Activated T-helper 1 cell treated with anti-CD3 and anti-CD28 coated beads, Interleukin-12 subunit alpha, Interleukin-12 subunit beta, Interleukin-2, Interleukin-4 antibody, amounts not matched to agents 30 ng/mL and 10 ng/mL and 1 ng/mL, durations not matched to agents 14 hours and 24 hours and 36 hours (primary cell): ENCODE results near the gene SLC5A10. TPM values are rescaled to one million over a fixed set of nuclear protein-coding genes. Genes with fewer than 3 reads are reported as not detected.
A peak's percentile ranks its signal among the peaks of the same experiment; 100 is the strongest.

Experiments used
- DNase-seq: peaks from one replicate; pipeline ENCODE4 v3.0.0; 2021; ENCODE audit warnings: low spot score
- H3K27ac Mint-ChIP-seq: one replicate; pipeline ENCODE4 v1.8.0; 2021; ENCODE audit warnings: mild to moderate bottlenecking, mixed read lengths
- H3K27me3 Mint-ChIP-seq: one replicate; pipeline ENCODE4 v1.8.0; 2022; ENCODE audit warnings: mild to moderate bottlenecking, moderate library complexity, mixed read lengths; ENCODE audit not compliant: insufficient read depth
- H3K36me3 Mint-ChIP-seq: one replicate; pipeline ENCODE4 v1.8.0; 2021; ENCODE audit warnings: low read depth, mixed read lengths
- H3K4me1 Mint-ChIP-seq: one replicate; pipeline ENCODE4 v1.8.0; 2021; ENCODE audit warnings: low read depth, mixed read lengths
- H3K4me3 Mint-ChIP-seq: one replicate; pipeline ENCODE4 v1.8.0; 2021; ENCODE audit warnings: mild to moderate bottlenecking, moderate library complexity, mixed read lengths
- H3K9me3 Mint-ChIP-seq: one replicate; pipeline ENCODE4 v1.8.0; 2021; ENCODE audit warnings: mixed read lengths
- intact Hi-C: fragments of 100-400 bp; cut with micrococcal nuclease; formaldehyde crosslinking; loops from one replicate; pipeline ENCODE4 v1.15.1; 2024
- total RNA-seq: library from RNA; stranded (reverse); gene quantifications from 2 replicates; pipeline ENCODE4 v1.2.3, GENCODE V29; 2022

SLC5A10 gene
- total RNA-seq, 1 donor from 2014 or later: not detected

GRCh38 chr17:18997650-18998196 lies 45.8 kb downstream of the SLC5A10 start:
- Mint-ChIP-seq H3K36me3 (peaks cover 20% of the 10 kb centered on the region), H3K4me1 (peaks cover 21% of the 10 kb centered on the region), H3K27ac (peak overlapping the region; percentile 34), H3K27me3 (no peaks in the 10 kb centered on the region), H3K4me3 (no peak overlapping the region), H3K9me3 (peaks cover 14% of the 10 kb centered on the region)
- intact Hi-C loops: no loop called here
- no peak for DNase-seq

- Mint-ChIP-seq H3K27me3 (no peaks in the 10 kb centered on the region), H3K4me1 (peaks cover 18% of the 10 kb centered on the region), H3K27ac (no peak overlapping the region), H3K4me3 (no peak overlapping the region), H3K36me3 (peaks cover 17% of the 10 kb centered on the region), H3K9me3 (peaks cover 14% of the 10 kb centered on the region)
- no peak for DNase-seq
- intact Hi-C loops: no loop called here
Observed at GRCh38 chr17:18999394-18999793, 47.4 kb downstream of the SLC5A10 start.

GRCh38 chr17:18999911-19000310 lies 47.9 kb downstream of the SLC5A10 start:
- peaks cover 18% of the 10 kb centered on the region for H3K4me1 Mint-ChIP-seq
- H3K9me3 Mint-ChIP-seq: peaks cover 13% of the 10 kb centered on the region
- H3K4me3 Mint-ChIP-seq: no peak overlapping the region
- H3K36me3 Mint-ChIP-seq: peaks cover 16% of the 10 kb centered on the region
- H3K27ac Mint-ChIP-seq: no peak overlapping the region
- no peak for DNase-seq
- intact Hi-C loops: loop anchor here (5.0 kb wide), 1 partner anchor 38 kb away; no protein-coding TSS in a partner anchor
- H3K27me3 Mint-ChIP-seq: no peaks in the 10 kb centered on the region

- Mint-ChIP-seq H3K27me3 (no peaks in the 10 kb centered on the region), H3K27ac (no peak overlapping the region), H3K4me1 (peaks cover 18% of the 10 kb centered on the region), H3K4me3 (no peak overlapping the region), H3K9me3 (peaks cover 6% of the 10 kb centered on the region), H3K36me3 (peaks cover 11% of the 10 kb centered on the region)
- DNase-seq: no peak
- intact Hi-C loops: loop anchor here (5.0 kb wide), 1 partner anchor 38 kb away; no protein-coding TSS in a partner anchor
Observed at GRCh38 chr17:19000531-19001325, 48.8 kb downstream of the SLC5A10 start.

- DNase-seq: no peak
- Mint-ChIP-seq H3K4me1 (peaks cover 18% of the 10 kb centered on the region), H3K27me3 (peaks cover 2% of the 10 kb centered on the region), H3K36me3 (peaks cover 6% of the 10 kb centered on the region), H3K4me3 (peak overlapping the region; percentile 17), H3K9me3 (no peaks in the 10 kb centered on the region), H3K27ac (peak overlapping the region; percentile 4)
- intact Hi-C loops: loop anchor here (5.0 kb wide), 1 partner anchor 40 kb away; no protein-coding TSS in a partner anchor
Observed at GRCh38 chr17:19001907-19002590, 50.1 kb downstream of the SLC5A10 start.

- no peak for DNase-seq
- peak overlapping the region; percentile 91 for H3K4me3 Mint-ChIP-seq
- H3K27ac Mint-ChIP-seq: peak overlapping the region; percentile 29
- H3K9me3 Mint-ChIP-seq: no peaks in the 10 kb centered on the region
- peaks cover 6% of the 10 kb centered on the region for H3K36me3 Mint-ChIP-seq
- peaks cover 22% of the 10 kb centered on the region for H3K4me1 Mint-ChIP-seq
- H3K27me3 Mint-ChIP-seq: peaks cover 9% of the 10 kb centered on the region
- intact Hi-C loops: loop anchor here (5.0 kb wide), 1 partner anchor 41 kb away; no protein-coding TSS in a partner anchor
Observed at GRCh38 chr17:19002805-19003542, 51.0 kb downstream of the SLC5A10 start.

GRCh38 chr17:19003543-19004420 lies 51.8 kb downstream of the SLC5A10 start:
- Mint-ChIP-seq H3K27me3 (peaks cover 9% of the 10 kb centered on the region), H3K4me3 (peak overlapping the region; percentile 91), H3K9me3 (no peaks in the 10 kb centered on the region), H3K27ac (peak overlapping the region; percentile 84), H3K36me3 (peaks cover 6% of the 10 kb centered on the region), H3K4me1 (peaks cover 22% of the 10 kb centered on the region)
- peak; percentile 16 for DNase-seq
- intact Hi-C loops: loop anchor here (1.0 to 5.0 kb wide), 3 partner anchors 41 to 143 kb away; no protein-coding TSS in a partner anchor

- peak; percentile 76 for DNase-seq
- peaks cover 22% of the 10 kb centered on the region for H3K4me1 Mint-ChIP-seq
- intact Hi-C loops: loop anchor here (1.0 to 5.0 kb wide), 3 partner anchors 42 to 144 kb away; no protein-coding TSS in a partner anchor
- no peaks in the 10 kb centered on the region for H3K9me3 Mint-ChIP-seq
- H3K36me3 Mint-ChIP-seq: peaks cover 6% of the 10 kb centered on the region
- peaks cover 9% of the 10 kb centered on the region for H3K27me3 Mint-ChIP-seq
- peak within 1 kb of the TSS; percentile 84 for H3K27ac Mint-ChIP-seq
- peak within 1 kb of the TSS; percentile 91 for H3K4me3 Mint-ChIP-seq
Observed at GRCh38 chr17:19004421-19005136, 52.6 kb downstream of the SLC5A10 start, which contains the start of gene FAM83G. FAM83G (minus strand) TSS chr17:19004764; CDS start chr17:19004041, 723 bp downstream.

- Mint-ChIP-seq H3K36me3 (peaks cover 6% of the 10 kb centered on the region), H3K4me3 (peak overlapping the region; percentile 61), H3K4me1 (peaks cover 22% of the 10 kb centered on the region), H3K9me3 (no peaks in the 10 kb centered on the region), H3K27me3 (peaks cover 9% of the 10 kb centered on the region), H3K27ac (peak overlapping the region; percentile 55)
- DNase-seq: no peak
- intact Hi-C loops: no loop called here
Observed at GRCh38 chr17:19005137-19005773, 53.3 kb downstream of the SLC5A10 start.

- H3K27me3 Mint-ChIP-seq: peaks cover 9% of the 10 kb centered on the region
- H3K36me3 Mint-ChIP-seq: peaks cover 3% of the 10 kb centered on the region
- peak overlapping the region; percentile 37 for H3K4me3 Mint-ChIP-seq
- DNase-seq: no peak
- H3K27ac Mint-ChIP-seq: no peak overlapping the region
- H3K4me1 Mint-ChIP-seq: peaks cover 22% of the 10 kb centered on the region
- intact Hi-C loops: no loop called here
- no peaks in the 10 kb centered on the region for H3K9me3 Mint-ChIP-seq
Observed at GRCh38 chr17:19005789-19006430, 53.9 kb downstream of the SLC5A10 start.
